K562 (cell line): ENCODE measurements around the gene ACCSL. TPM values are rescaled to one million over a fixed set of nuclear protein-coding genes. Genes with fewer than 3 reads are reported as not detected.
A peak's percentile ranks its signal among the peaks of the same experiment; 100 is the strongest.

ENCODE experiments used
- BRD9 ChIP-seq: fragments of 450-650 bp; IDR thresholded peaks from 2 replicates; pipeline ENCODE4 v1.6.1; 2018; ENCODE audit warnings: low read depth; ENCODE audit not compliant: partially characterized antibody
- CAMTA2 ChIP-seq: fragments of 250-450 bp; sonication (Bioruptor Pico); conservative IDR thresholded peaks from 2 replicates; pipeline ENCODE4 v1.5.1; 2022
- CXXC5 ChIP-seq: fragments of 250-450 bp; sonication (Bioruptor Pico); IDR thresholded peaks from 2 replicates; pipeline ENCODE4 v1.8.0; 2022; ENCODE audit warnings: inconsistent platforms, mild to moderate bottlenecking, moderate library complexity
- DIDO1 ChIP-seq: fragments of 450-650 bp; IDR thresholded peaks from 2 replicates; pipeline ENCODE4 v1.6.1; 2016; ENCODE audit warnings: low read depth, missing biosample characterization, missing genetic modification characterization
- FOXK2 ChIP-seq, 2 experiments: fragments of 450-650 bp; IDR thresholded peaks in 1 of 2; conservative IDR thresholded peaks in 1 of 2; 2 replicates each; pipeline ENCODE4 v1.6.1; 2016; ENCODE audit warnings: low read depth in 2 of 2, mild to moderate bottlenecking in 1 of 2
- GABPB2 ChIP-seq: fragments of 250-450 bp; sonication (Bioruptor Pico); conservative IDR thresholded peaks from 2 replicates; pipeline ENCODE4 v1.5.1; 2021; ENCODE audit warnings: mild to moderate bottlenecking
- GTF2B ChIP-seq: IDR thresholded peaks from 2 replicates; pipeline ENCODE4 v1.6.1; 2011; ENCODE audit not compliant: insufficient read length; ENCODE audit errors: extremely low read depth
- HCFC1 ChIP-seq: IDR thresholded peaks from 2 replicates; pipeline ENCODE4 v1.6.1; 2012; ENCODE audit warnings: low read depth, low read length, improper control_type of control experiment
- KDM2B ChIP-seq: fragments of 250-450 bp; sonication (Bioruptor Pico); IDR thresholded peaks from 2 replicates; pipeline ENCODE4 v1.8.0; 2021; ENCODE audit warnings: mild to moderate bottlenecking, moderate library complexity
- MXD1 ChIP-seq: fragments of 250-450 bp; sonication (Bioruptor Pico); IDR thresholded peaks from 2 replicates; pipeline ENCODE4 v1.8.0; 2021; ENCODE audit warnings: borderline replicate concordance, mild to moderate bottlenecking, moderate library complexity; ENCODE audit not compliant: poor library complexity, severe bottlenecking
- NCOA2 ChIP-seq, 2 experiments: fragments of 450-650 bp; IDR thresholded peaks; 2 replicates each; pipeline ENCODE4 v1.6.1; 2018; ENCODE audit warnings: mild to moderate bottlenecking in 2 of 2, moderate library complexity in 1 of 2; ENCODE audit not compliant: partially characterized antibody in 2 of 2
- NEUROD1 ChIP-seq: fragments of 150-350 bp; IDR thresholded peaks from 2 replicates; pipeline ENCODE4 v1.6.1; 2014; ENCODE audit warnings: borderline replicate concordance, low read length, low read depth; ENCODE audit not compliant: partially characterized antibody
- NR2C1 ChIP-seq, 2 experiments: fragments of 450-650 bp; IDR thresholded peaks; 2 replicates each; pipeline ENCODE4 v1.6.1; 2017; ENCODE audit warnings: mild to moderate bottlenecking in 2 of 2, antibody characterized with exemption in 1 of 2, inconsistent platforms in 1 of 2, missing compliant biosample characterization in 1 of 2, missing genetic modification characterization in 1 of 2
- POLR2B ChIP-seq: fragments of 450-650 bp; IDR thresholded peaks from 2 replicates; pipeline ENCODE4 v1.6.1; 2018; ENCODE audit warnings: low read depth; ENCODE audit not compliant: partially characterized antibody
- POLR3A ChIP-seq: IDR thresholded peaks from 2 replicates; pipeline ENCODE4 v1.6.1; 2011; ENCODE audit warnings: borderline replicate concordance, mild to moderate bottlenecking, moderate library complexity; ENCODE audit not compliant: insufficient read length, insufficient read depth; ENCODE audit errors: extremely low read depth
- PPARD ChIP-seq: fragments of 250-450 bp; sonication (Bioruptor Pico); IDR thresholded peaks from 2 replicates; pipeline ENCODE4 v1.8.0; 2022; ENCODE audit warnings: inconsistent platforms, mild to moderate bottlenecking, moderate library complexity
- RBM14 ChIP-seq: fragments of 200-400 bp; formaldehyde crosslinking; IDR thresholded peaks from 2 replicates; pipeline ENCODE4 v1.6.1; 2018; ENCODE audit warnings: low read depth, mild to moderate bottlenecking, low read length, moderate library complexity, borderline replicate concordance; ENCODE audit not compliant: insufficient read depth
- SAFB2 ChIP-seq: fragments of 200-400 bp; formaldehyde crosslinking; IDR thresholded peaks from 2 replicates; pipeline ENCODE4 v1.6.1; 2018; ENCODE audit warnings: borderline replicate concordance, low read length, low read depth, moderate library complexity; ENCODE audit not compliant: severe bottlenecking
- SMAD1 ChIP-seq: fragments of 150-350 bp; IDR thresholded peaks from 2 replicates; pipeline ENCODE4 v1.6.1; 2014; ENCODE audit warnings: low read length, low read depth; ENCODE audit not compliant: partially characterized antibody
- SPI1 ChIP-seq: IDR thresholded peaks from 2 replicates; pipeline ENCODE4 v1.6.1; 2011; ENCODE audit warnings: low read depth, low read length, control low read depth, borderline replicate concordance
- TBL1XR1 ChIP-seq, 2 experiments: IDR thresholded peaks; 2 replicates each; pipeline ENCODE4 v1.6.1; 2012; ENCODE audit warnings: improper control_type of control experiment in 2 of 2, low read length in 2 of 2, mild to moderate bottlenecking in 1 of 2
- TBP ChIP-seq: optimal IDR thresholded peaks from 2 replicates; pipeline ENCODE3; 2011; ENCODE audit warnings: low read depth, low read length, improper control_type of control experiment
- TCF15 ChIP-seq: fragments of 250-450 bp; sonication (Bioruptor Pico); IDR thresholded peaks from 2 replicates; pipeline ENCODE4 v1.8.0; 2022; ENCODE audit warnings: moderate library complexity, mild to moderate bottlenecking, inconsistent platforms
- U2AF2 ChIP-seq: fragments of 200-400 bp; formaldehyde crosslinking; optimal IDR thresholded peaks from 2 replicates; pipeline ENCODE3; 2017; ENCODE audit warnings: low read depth, mild to moderate bottlenecking, low read length
- ZNF12 ChIP-seq: sonication (generic); formaldehyde crosslinking; IDR thresholded peaks from 2 replicates; pipeline ENCODE4 v1.4.0; 2020; ENCODE audit warnings: mild to moderate bottlenecking, missing genetic modification reagents
- ZNF140 ChIP-seq: fragments of 250-450 bp; sonication (Bioruptor Pico); IDR thresholded peaks from 2 replicates; pipeline ENCODE4 v1.8.0; 2021; ENCODE audit warnings: moderate library complexity, mild to moderate bottlenecking, inconsistent platforms
- ZNF354B ChIP-seq: fragments of 250-450 bp; sonication (Bioruptor Pico); IDR thresholded peaks from 2 replicates; pipeline ENCODE4 v1.4.0; 2020
- ZNF436 ChIP-seq: fragments of 250-450, 450-650 bp; sonication (Bioruptor Pico); formaldehyde crosslinking; IDR thresholded peaks from 2 replicates; pipeline ENCODE4 v1.7.0; 2020; ENCODE audit warnings: mild to moderate bottlenecking
- polyA plus RNA-seq, 8 experiments: library from polyadenylated mRNA; depleted of rRNA in 4 of 8; stranded (reverse) in 5 of 8; unstranded in 3 of 8; fragments of >200 nt; fragmentation: Nextera tagmentation in 2 of 8; fragmentation: Illumina TruSeq in 1 of 8; extraction: Ambion mirVana in 2 of 8; extraction: Trizol in 1 of 8; gene quantifications; 2 replicates each; pipeline versions ENCODE4 v1.2.1 to v1.2.3, GENCODE V29; 2011 to 2014; ENCODE audit warnings: inconsistent platforms in 1 of 8, missing spikeins in 1 of 8
- total RNA-seq, 7 experiments: library from RNA; depleted of rRNA in 6 of 7; stranded (reverse); fragments of >200 nt in 6 of 7; fragmentation: Illumina TruSeq in 2 of 7; extraction: Trizol in 2 of 7; gene quantifications; 2 replicates each; pipeline versions ENCODE4 v1.2.1 to v1.2.3, GENCODE V29; 2011 to 2021; ENCODE audit warnings: low replicate concordance in 1 of 7

Gene ACCSL
- total and polyA plus RNA-seq, 9 of the 15 experiments (the other 6 are each of a cell fraction or from before 2014, with no cell fraction given), result not detected

- TF ChIP-seq BRD9 (no peak), POLR3A (no peak), ZNF436 (no peak), HCFC1 (peak; percentile 48; the same call in 1 of the 2 replicates), RBM14 (no peak), POLR2B (no peak), MXD1 (CRISPR knock-in tag) (no peak), GABPB2 (no peak), DIDO1 (tag) (peak; percentile 82; the same call in 1 of the 2 replicates), SAFB2 (no peak), SPI1 (no peak), ZNF12 (no peak), ZNF354B (CRISPR knock-in tag) (no peak), TBP (peak; percentile 30), NEUROD1 (no peak), CXXC5 (CRISPR knock-in tag) (peak; percentile 52), FOXK2 (conservative IDR thresholded peaks at IDR 0.05 in 1 of 2, IDR thresholded peaks at IDR 0.05 in 1 of 2; ENCODE audit: low read depth in 2 of 2) (no peak), GTF2B (no peak), U2AF2 (no peak), NR2C1 (IDR thresholded peaks at IDR 0.05) (peak; percentile 52; the same call in 1 of the 2 replicates), NR2C1 (tag; IDR thresholded peaks at IDR 0.05) (no peak), TCF15 (CRISPR knock-in tag) (no peak), KDM2B (CRISPR knock-in tag) (0 out of 2 replicates have a peak, but pooled peaks have one; percentile 35), TBL1XR1 (IDR thresholded peaks at IDR 0.05; ENCODE audit: low read length in 2 of 2) (no peak), SMAD1 (no peak), ZNF140 (no peak), NCOA2 (IDR thresholded peaks at IDR 0.05; ENCODE audit: partially characterized antibody in 2 of 2) (no peak), PPARD (CRISPR knock-in tag) (no peak), CAMTA2 (CRISPR knock-in tag) (no peak)
Measured at GRCh38 chr11:44095506-44096359, 48.0 kb downstream of the ACCSL start, which contains the start of gene EXT2 (continued).
